ENCODE data around the gene PAX3. TPM values are rescaled to one million over a fixed set of nuclear protein-coding genes. Genes with fewer than 3 reads are reported as not detected.

The PAX3 gene
- total and polyA plus RNA-seq, 9 of the 15 experiments (the other 6 are each of a cell fraction or from before 2014, with no cell fraction given): not detected

GRCh38 chr2:222160944-222161343 is 137.9 kb downstream of the PAX3 start:
- intact Hi-C loops (cut with micrococcal nuclease) (no loop called here), in situ Hi-C loops (cut with MboI) (no loop called here)
- WGBS (ENCODE audit: insufficient coverage, low coverage, missing lambda C conversion rate): 0% methylated on average over 5 of the region's 5 CpGs
- Histone ChIP-seq H3K9me1 (ENCODE audit: control insufficient read depth, insufficient read depth, low read length) (no peaks in the 10 kb centered on the region), H3K27me3 (ENCODE audit: control insufficient read depth in 2 of 2, insufficient read depth in 2 of 2, low read length in 2 of 2) (no peaks in the 10 kb centered on the region), H3K9ac (ENCODE audit: insufficient read depth in 1 of 2, low read depth in 2 of 2, low read length in 2 of 2) (no peak overlapping the region), H3K4me1 (replicated peaks in 1 of 2; ENCODE audit: control insufficient read depth in 2 of 2, insufficient read depth in 2 of 2, low read length in 2 of 2) (no peaks in the 10 kb centered on the region), H3K27ac (ENCODE audit: extremely low read depth, low read depth, low read length) (no peak overlapping the region), H3K36me3 (ENCODE audit: control insufficient read depth, insufficient read depth, low read length) (no peaks in the 10 kb centered on the region), H3K79me2 (ENCODE audit: control insufficient read depth, insufficient read depth, low read length) (no peaks in the 10 kb centered on the region), H3K4me2 (ENCODE audit: insufficient read depth, low read length) (no peak overlapping the region), H2AFZ (ENCODE audit: low read depth, low read length) (no peak overlapping the region), H3K4me3 (no peak overlapping the region), H3K9me3 (replicated peaks; ENCODE audit: control insufficient read depth, insufficient read depth, low read depth, low read length) (no peaks in the 10 kb centered on the region), H4K20me1 (replicated peaks; ENCODE audit: control insufficient read depth, insufficient read depth, low read length) (no peaks in the 10 kb centered on the region)
- no peak for TF ChIP-seq TFAM (CRISPR knock-in tag; conservative IDR thresholded peaks at IDR 0.05)
- no peak for TF ChIP-seq ARID3A (IDR thresholded peaks at IDR 0.05; ENCODE audit: borderline replicate concordance, low read depth, low read length)
- no peak for TF ChIP-seq ZNF780A (CRISPR knock-in tag; IDR thresholded peaks at IDR 0.05)
- no peak for TF ChIP-seq SMARCE1 (IDR thresholded peaks at IDR 0.05)
- BruUV-seq (replicated peaks): no TSS peak
- ChIA-PET POLR2A (no interaction called here), CTCF (ENCODE audit: low intra/inter-chr PET ratio) (interaction anchor here (0.6 kb wide), 1 partner anchor 106 kb away, joined by 3 read pairs; no protein-coding TSS in a partner anchor)
- no peak for FAIRE-seq
- ATAC-seq: no peak
- no peak for DNase-seq (ENCODE audit: extremely low read depth in 1 of 4, low spot score in 3 of 4)

- Histone ChIP-seq H3K9me1 (ENCODE audit: control insufficient read depth, insufficient read depth, low read length) (no peaks in the 10 kb centered on the region), H3K4me1 (replicated peaks in 1 of 2; ENCODE audit: control insufficient read depth in 2 of 2, insufficient read depth in 2 of 2, low read length in 2 of 2) (no peaks in the 10 kb centered on the region), H3K79me2 (ENCODE audit: control insufficient read depth, insufficient read depth, low read length) (no peaks in the 10 kb centered on the region), H4K20me1 (replicated peaks; ENCODE audit: control insufficient read depth, insufficient read depth, low read length) (no peaks in the 10 kb centered on the region), H3K9ac (ENCODE audit: insufficient read depth in 1 of 2, low read depth in 2 of 2, low read length in 2 of 2) (no peak overlapping the region), H3K4me2 (ENCODE audit: insufficient read depth, low read length) (no peak overlapping the region), H3K4me3 (no peak overlapping the region), H3K9me3 (replicated peaks; ENCODE audit: control insufficient read depth, insufficient read depth, low read depth, low read length) (no peaks in the 10 kb centered on the region), H3K27ac (ENCODE audit: extremely low read depth, low read depth, low read length) (no peak overlapping the region), H3K27me3 (ENCODE audit: control insufficient read depth in 2 of 2, insufficient read depth in 2 of 2, low read length in 2 of 2) (no peaks in the 10 kb centered on the region), H2AFZ (ENCODE audit: low read depth, low read length) (no peak overlapping the region), H3K36me3 (ENCODE audit: control insufficient read depth, insufficient read depth, low read length) (no peaks in the 10 kb centered on the region)
- POLR2A ChIA-PET: no interaction called here
- no TSS peak for BruUV-seq (replicated peaks)
- ATAC-seq: no peak
- CTCF ChIA-PET (ENCODE audit: low intra/inter-chr PET ratio): no interaction called here
- in situ Hi-C loops (cut with MboI): no loop called here
- no peak for FAIRE-seq
- DNase-seq (ENCODE audit: extremely low read depth in 1 of 4, low spot score in 3 of 4): no peak
- intact Hi-C loops (cut with micrococcal nuclease): no loop called here
- 0% methylated on average over 2 of the region's 2 CpGs for WGBS (ENCODE audit: insufficient coverage, low coverage, missing lambda C conversion rate)
- TF ChIP-seq MIER1 (IDR thresholded peaks at IDR 0.05; ENCODE audit: low read depth) (no peak), ZZZ3 (IDR thresholded peaks at IDR 0.05) (no peak), ZNF280B (CRISPR knock-in tag; IDR thresholded peaks at IDR 0.05) (no peak), ZNF778 (CRISPR knock-in tag; IDR thresholded peaks at IDR 0.05) (no peak), SOX6 (IDR thresholded peaks at IDR 0.05) (no peak), CBX2 (IDR thresholded peaks at IDR 0.05; ENCODE audit: insufficient read depth, low read length, poor library complexity, severe bottlenecking) (no peak), CXXC5 (CRISPR knock-in tag; IDR thresholded peaks at IDR 0.05) (no peak), IRF9 (tag; IDR thresholded peaks at IDR 0.05) (no peak)
These were observed 138.7 kb downstream of the PAX3 start for GRCh38 chr2:222160125-222160524.
